GM12878 (cell line): Measurements from ENCODE around the gene CHST15. TPM values are rescaled to one million over a fixed set of nuclear protein-coding genes. Genes with fewer than 3 reads are reported as not detected.
A peak's percentile ranks its signal among the peaks of the same experiment; 100 is the strongest.

Source experiments
- ATAC-seq: fragments of 200-7000 bp; cut with Tn5 transposase; 3 replicates; pipeline ENCODE4 v1.9.1; 2020; ENCODE audit warnings: mild to moderate bottlenecking, moderate library complexity
- BruUV-seq: library from RNA; stranded (reverse); fragments of 400-500 nt; replicated peaks from 2 replicates; lab custom pipeline; 2021; lab: Mats Ljungman, UMichigan
- CTCF ChIA-PET: fragments of 300-600 bp; sonication (Branson Sonifier 250); formaldehyde crosslinking; extraction: SDS; loops from one replicate; lab custom pipeline; 2021; ENCODE audit warnings: inconsistent platforms; lab: Yijun Ruan, JAX
- POLR2A ChIA-PET: fragments of 350-600 bp; formaldehyde crosslinking; extraction: SDS; loops from one replicate; lab custom pipeline; 2021; ENCODE audit warnings: inconsistent platforms; lab: Charles Lee
- RAD21 ChIA-PET: fragments of 300-600 bp; sonication (Branson Sonifier 250); formaldehyde crosslinking; loops from one replicate; lab custom pipeline; 2023; ENCODE audit warnings: antibody characterized with exemption; ENCODE audit not compliant: unreplicated experiment; lab: Charles Lee
- SMC1A ChIA-PET: fragments of 300-600 bp; sonication (Branson Sonifier 250); formaldehyde crosslinking; loops from one replicate; lab custom pipeline; 2023; ENCODE audit not compliant: unreplicated experiment, uncharacterized antibody; lab: Charles Lee
- DNase-seq: peaks from one replicate; pipeline ENCODE4 v3.0.0-alpha.2; 2011; ENCODE audit warnings: low read depth, low spot score
- FAIRE-seq: peaks from 3 replicates; lab custom pipeline; 2011; peaks lifted over from hg19 to GRCh38; lab: Jason Lieb, UNC
- H2AFZ ChIP-seq: 2 replicates; pipeline ENCODE4 v1.6.0; 2011; ENCODE audit warnings: low read depth, low read length, control low read depth; ENCODE audit not compliant: control insufficient read depth
- H3K27ac ChIP-seq: 2 replicates; pipeline ENCODE4 v1.5.1; 2011; ENCODE audit warnings: control low read depth; ENCODE audit not compliant: control insufficient read depth, insufficient read depth
- H3K27me3 ChIP-seq, 2 experiments: replicated peaks in 1 of 2; 2 replicates each; pipeline versions ENCODE4 v1.6.0 to v1.6.1; 2011; ENCODE audit warnings: low read length in 1 of 2; ENCODE audit not compliant: control insufficient read depth in 2 of 2, insufficient read depth in 2 of 2
- H3K36me3 ChIP-seq, 2 experiments: 2 replicates each; pipeline ENCODE4 v1.5.1; 2011; ENCODE audit warnings: low read length in 1 of 2; ENCODE audit not compliant: control insufficient read depth in 2 of 2, insufficient read depth in 2 of 2
- H3K4me1 ChIP-seq: 2 replicates; pipeline ENCODE4 v1.6.1; 2011; ENCODE audit warnings: mild to moderate bottlenecking, low read length, moderate library complexity, mixed read lengths; ENCODE audit not compliant: control insufficient read depth, insufficient read depth
- H3K4me2 ChIP-seq: 2 replicates; pipeline ENCODE4 v1.6.0; 2011; ENCODE audit warnings: control low read depth; ENCODE audit not compliant: control insufficient read depth, insufficient read depth
- H3K4me3 ChIP-seq: fragments of 200-600 bp; sonication (generic); 2 replicates; pipeline ENCODE4 v1.5.1; 2016
- H3K79me2 ChIP-seq: 2 replicates; pipeline ENCODE4 v1.6.0; 2011; ENCODE audit warnings: low read length; ENCODE audit not compliant: control insufficient read depth, insufficient read depth
- H3K9ac ChIP-seq: 2 replicates; pipeline ENCODE4 v1.8.0; 2011; ENCODE audit warnings: low read length, control low read depth, mixed read lengths; ENCODE audit not compliant: control insufficient read depth, insufficient read depth
- H3K9me3 ChIP-seq: replicated peaks from 3 replicates; pipeline ENCODE4 v1.5.1; 2011; ENCODE audit warnings: mild to moderate bottlenecking, low read length; ENCODE audit not compliant: control insufficient read depth, insufficient read depth
- H4K20me1 ChIP-seq: 2 replicates; pipeline ENCODE4 v1.6.0; 2011; ENCODE audit not compliant: control insufficient read depth, insufficient read depth
- BHLHE40 ChIP-seq, 2 experiments: fragments of 450-650 bp in 1 of 2; IDR thresholded peaks; 2 replicates each; pipeline ENCODE4 v1.6.1; 2011 to 2017; ENCODE audit warnings: low read depth in 2 of 2, borderline replicate concordance in 1 of 2, improper control_type of control experiment in 1 of 2, low read length in 1 of 2, mild to moderate bottlenecking in 1 of 2
- CREB1 ChIP-seq: IDR thresholded peaks from 2 replicates; pipeline ENCODE4 v1.6.1; 2012; ENCODE audit warnings: low read depth, mild to moderate bottlenecking, inconsistent platforms
- ETV6 ChIP-seq, 2 experiments: fragments of 450-650 bp in 1 of 2; IDR thresholded peaks in 1 of 2; conservative IDR thresholded peaks in 1 of 2; 2 replicates each; pipeline ENCODE4 v1.6.1; 2014; ENCODE audit warnings: antibody characterized with exemption in 1 of 2, borderline replicate concordance in 1 of 2, low read depth in 1 of 2, mild to moderate bottlenecking in 1 of 2, moderate library complexity in 1 of 2
- MEF2B ChIP-seq: fragments of 450-650 bp; IDR thresholded peaks from 2 replicates; pipeline ENCODE4 v1.6.1; 2018; ENCODE audit warnings: mild to moderate bottlenecking, moderate library complexity; ENCODE audit not compliant: partially characterized antibody, poor library complexity, severe bottlenecking
- NBN ChIP-seq: fragments of 450-650 bp; IDR thresholded peaks from 2 replicates; pipeline ENCODE4 v1.6.1; 2016
- PBX3 ChIP-seq: IDR thresholded peaks from 2 replicates; pipeline ENCODE4 v1.6.1; 2011; ENCODE audit warnings: mild to moderate bottlenecking, low read depth, low read length, moderate library complexity; ENCODE audit not compliant: insufficient replicate concordance
- SKIL ChIP-seq: fragments of 450-650 bp; IDR thresholded peaks from 2 replicates; pipeline ENCODE4 v1.6.1; 2017; ENCODE audit warnings: mild to moderate bottlenecking, low read depth, inconsistent platforms; ENCODE audit not compliant: poor library complexity, severe bottlenecking
- WGBS: methylation state at CpG from one replicate; pipeline ENCODE4 v1.1.6; 2016; ENCODE audit warnings: low lambda C conversion rate; ENCODE audit not compliant: insufficient replicate concordance, insufficient coverage; ENCODE audit errors: missing lambda C conversion rate; 5-methylcytosine and 5-hydroxymethylcytosine counted together
- in situ Hi-C: fragments of 300-500 bp; cut with MboI; formaldehyde crosslinking; loops from 9 replicates; pipeline ENCODE4 v1.14.3; 2018; ENCODE audit warnings: mixed read lengths
- intact Hi-C: fragments of 100-400 bp; cut with micrococcal nuclease; formaldehyde crosslinking; loops from one replicate; pipeline ENCODE4 v1.14.2; 2022; ENCODE audit not compliant: unreplicated experiment
- polyA plus RNA-seq, 11 experiments: library from polyadenylated mRNA; depleted of rRNA in 4 of 11; unstranded in 6 of 11; stranded (reverse) in 5 of 11; fragments of >200 nt; fragmentation: Nextera tagmentation in 4 of 11; fragmentation: Illumina TruSeq in 1 of 11; extraction: Ambion mirVana in 4 of 11; extraction: Trizol in 1 of 11; gene quantifications; 1 replicate in 1 of 11; 2 replicates in 10 of 11; pipeline versions ENCODE4 v1.2.1 to v1.2.3, GENCODE V29; 2011 to 2016; ENCODE audit warnings: inconsistent platforms in 2 of 11, missing spikeins in 2 of 11, low read depth in 1 of 11
- total RNA-seq, 4 experiments: library from RNA; depleted of rRNA in 3 of 4; stranded (reverse); fragments of >200 nt in 3 of 4; fragmentation: Illumina TruSeq in 1 of 4; extraction: Trizol in 1 of 4; gene quantifications; 2 replicates each; pipeline versions ENCODE4 v1.2.1 to v1.2.3, GENCODE V29; 2013 to 2021

CHST15 gene
- total and polyA plus RNA-seq, 10 of the 15 experiments (the other 5 are each of a cell fraction or from before 2014, with no cell fraction given): 0.02 to 0.53 (median 0.05) TPM; not detected in 1

GRCh38 chr10:124124769-124125161 lies 31.4 kb upstream of the CHST15 start:
- Histone ChIP-seq H3K79me2 (no peaks in the 10 kb centered on the region), H3K9ac (no peak overlapping the region), H2AFZ (no peak overlapping the region), H3K27ac (no peak overlapping the region), H3K9me3 (no peaks in the 10 kb centered on the region; the same call in 2 of the 3 replicates), H3K4me2 (no peak overlapping the region), H3K4me3 (no peak overlapping the region), H3K4me1 (peaks cover 11% of the 10 kb centered on the region), H3K36me3 (no peaks in the 10 kb centered on the region), H3K27me3 (no peaks in the 10 kb centered on the region; a peak in 2 of 4 replicates), H4K20me1 (no peaks in the 10 kb centered on the region)
- 90% methylated on average over 2 of the region's 2 CpGs for WGBS
- FAIRE-seq: no peak
- ChIA-PET SMC1A (no interaction called here), RAD21 (no interaction called here), CTCF (no interaction called here), POLR2A (no interaction called here)
- no peak for DNase-seq
- ATAC-seq: no peak
- BruUV-seq: no TSS peak
- TF ChIP-seq CREB1 (no peak), ETV6 (conservative IDR thresholded peaks at IDR 0.05 in 1 of 2, IDR thresholded peaks at IDR 0.05 in 1 of 2; ENCODE audit: borderline replicate concordance in 1 of 2, low read depth in 1 of 2) (no peak), PBX3 (peak; percentile 7), NBN (0 out of 2 replicates have a peak, but pooled peaks have one; percentile 2)
- intact Hi-C loops (no loop called here), in situ Hi-C loops (no loop called here)

GRCh38 chr10:124124123-124124768 lies 30.8 kb upstream of the CHST15 start:
- intact Hi-C loops: no loop called here
- no peaks in the 10 kb centered on the region; the same call in 2 of the 3 replicates for H3K9me3 ChIP-seq
- RAD21 ChIA-PET: no interaction called here
- no peak overlapping the region for H3K9ac ChIP-seq
- DNase-seq (no peak), ATAC-seq (peak; percentile 45), FAIRE-seq (no peak)
- in situ Hi-C loops: no loop called here
- SMC1A ChIA-PET: interaction anchor here (0.6 kb wide), 1 partner anchor 868 kb away, joined by 3 read pairs; no protein-coding TSS in a partner anchor
- no peaks in the 10 kb centered on the region; a peak in 1 of 4 replicates for H3K27me3 ChIP-seq
- no peaks in the 10 kb centered on the region for H4K20me1 ChIP-seq
- POLR2A ChIA-PET: no interaction called here
- CTCF ChIA-PET: no interaction called here
- peaks cover 13% of the 10 kb centered on the region for H3K4me1 ChIP-seq
- H2AFZ ChIP-seq: no peak overlapping the region
- no peak overlapping the region for H3K4me2 ChIP-seq
- no TSS peak for BruUV-seq
- WGBS: 32% methylated on average over 10 of the region's 10 CpGs
- no peaks in the 10 kb centered on the region for H3K36me3 ChIP-seq
- H3K4me3 ChIP-seq: no peak overlapping the region
- H3K27ac ChIP-seq: no peak overlapping the region
- TF ChIP-seq MEF2B: no peak
- TF ChIP-seq BHLHE40 (IDR thresholded peaks at IDR 0.05; ENCODE audit: borderline replicate concordance in 1 of 2, low read depth in 2 of 2, low read length in 1 of 2): peak in 1 of 2 experiments; percentile 37; a peak in 1 of 4 replicates
- peak; percentile 22 for TF ChIP-seq SKIL
- H3K79me2 ChIP-seq: no peaks in the 10 kb centered on the region
